ENCODE results near the gene PCP4.
"Not testable (repeated sequence)": the region's sequence is repeated elsewhere in the genome, so short reads cannot be mapped to it uniquely, and the experiment has no call there.

Gene PCP4

GRCh38 chr21:39869141-39869818 is 2.0 kb downstream of the PCP4 start:
- no peak for DNase-seq

GRCh38 chr21:39873687-39874086 is 6.4 kb downstream of the PCP4 start:
- DNase-seq: no peak

GRCh38 chr21:39874206-39874605 is 7.0 kb downstream of the PCP4 start:
- DNase-seq: no peak

- DNase-seq: no peak
These were observed 7.5 kb downstream of the PCP4 start for GRCh38 chr21:39874759-39875158.

- DNase-seq: no peak
These were observed 14.4 kb downstream of the PCP4 start for GRCh38 chr21:39881661-39882060.

- DNase-seq: no peak
These were observed 15.1 kb downstream of the PCP4 start for GRCh38 chr21:39882151-39882838.

GRCh38 chr21:39882839-39883195 is 15.6 kb downstream of the PCP4 start:
- DNase-seq: no peak

GRCh38 chr21:39885119-39885848 is 18.0 kb downstream of the PCP4 start:
- DNase-seq: peak; percentile 85

GRCh38 chr21:39888848-39889247 is 21.6 kb downstream of the PCP4 start:
- no peak for DNase-seq

- no peak for DNase-seq
These were observed 23.9 kb downstream of the PCP4 start for GRCh38 chr21:39891111-39891510.

GRCh38 chr21:39891863-39892262 is 24.6 kb downstream of the PCP4 start:
- not testable (repeated sequence) for DNase-seq

- DNase-seq: no peak
These were observed 33.3 kb downstream of the PCP4 start for GRCh38 chr21:39900491-39900890.

GRCh38 chr21:39900911-39901310 is 33.7 kb downstream of the PCP4 start:
- DNase-seq: no peak

GRCh38 chr21:39902986-39903385 is 35.7 kb downstream of the PCP4 start:
- no peak for DNase-seq

- no peak for DNase-seq
These were observed 37.2 kb downstream of the PCP4 start for GRCh38 chr21:39904457-39904856.

- DNase-seq: no peak
These were observed 41.2 kb downstream of the PCP4 start for GRCh38 chr21:39908265-39908923.

- DNase-seq: no peak
These were observed 44.3 kb downstream of the PCP4 start for GRCh38 chr21:39911286-39912199.

- no peak for DNase-seq
These were observed 46.6 kb downstream of the PCP4 start for GRCh38 chr21:39913706-39914305.

GRCh38 chr21:39915881-39916280 is 48.6 kb downstream of the PCP4 start:
- DNase-seq: no peak

- no peak for DNase-seq
These were observed 51.3 kb downstream of the PCP4 start for GRCh38 chr21:39918558-39918957.

GRCh38 chr21:39923476-39923875 is 56.2 kb downstream of the PCP4 start:
- no peak for DNase-seq
